NCI-H1436 (cell line): ENCODE results near the gene SAFB.
"Not testable (repeated sequence)": the region's sequence is repeated elsewhere in the genome, so short reads cannot be mapped to it uniquely, and the experiment has no call there.

Source experiments
- DNase-seq: peaks from one replicate; lab custom pipeline; 2025; lab: John Stamatoyannopoulos, UW

The SAFB gene

DNA sequence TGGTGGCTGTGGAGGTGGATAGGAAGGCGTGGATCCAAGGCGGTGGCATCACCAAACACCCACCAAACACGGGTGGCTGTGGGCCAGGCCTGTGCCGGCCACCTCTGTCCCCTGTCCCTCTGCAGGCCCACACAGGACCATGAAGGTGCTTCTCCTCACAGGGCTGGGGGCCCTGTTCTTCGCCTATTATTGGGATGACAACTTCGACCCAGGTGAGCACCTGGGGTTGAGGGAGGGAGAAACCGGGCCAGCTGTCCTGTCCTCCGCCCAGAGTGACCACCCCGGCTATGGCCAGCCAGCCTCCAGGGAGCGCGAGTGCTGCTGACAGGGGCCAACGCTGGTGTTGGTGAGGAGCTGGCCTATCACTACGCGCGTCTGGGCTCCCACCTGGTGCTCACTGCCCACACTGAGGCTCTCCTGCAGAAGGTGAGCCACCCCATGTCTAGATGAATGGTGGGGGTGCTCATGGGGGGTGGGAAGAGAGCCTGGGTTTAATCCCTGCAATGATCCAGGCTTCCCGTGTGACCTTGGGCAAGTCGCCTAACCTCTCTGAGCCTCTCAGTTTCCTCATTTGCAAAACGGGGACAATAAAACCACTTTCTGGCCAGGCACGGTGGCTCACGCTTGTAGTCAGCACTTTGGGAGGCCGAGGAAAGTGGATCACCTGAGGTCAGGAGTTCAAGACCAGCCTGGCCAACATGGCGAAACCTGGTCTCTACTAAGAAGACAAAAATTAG, 62.0 kb downstream of the SAFB start:
- DNase-seq, result no peak

DNA sequence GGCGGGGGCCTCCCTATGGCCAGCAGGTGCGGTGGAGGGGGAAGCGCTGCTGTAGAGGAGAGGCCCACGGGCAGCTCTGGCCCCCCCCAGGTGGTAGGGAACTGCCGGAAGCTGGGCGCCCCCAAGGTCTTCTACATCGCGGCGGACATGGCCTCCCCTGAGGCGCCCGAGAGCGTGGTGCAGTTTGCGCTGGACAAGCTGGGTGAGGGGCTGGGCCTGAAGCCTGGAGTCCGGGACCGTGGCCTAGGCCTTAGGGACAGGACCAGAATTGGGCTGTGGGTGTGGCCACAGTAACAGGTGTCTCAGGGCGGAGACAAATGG, 63.4 kb downstream of the SAFB start:
- no peak for DNase-seq

DNA sequence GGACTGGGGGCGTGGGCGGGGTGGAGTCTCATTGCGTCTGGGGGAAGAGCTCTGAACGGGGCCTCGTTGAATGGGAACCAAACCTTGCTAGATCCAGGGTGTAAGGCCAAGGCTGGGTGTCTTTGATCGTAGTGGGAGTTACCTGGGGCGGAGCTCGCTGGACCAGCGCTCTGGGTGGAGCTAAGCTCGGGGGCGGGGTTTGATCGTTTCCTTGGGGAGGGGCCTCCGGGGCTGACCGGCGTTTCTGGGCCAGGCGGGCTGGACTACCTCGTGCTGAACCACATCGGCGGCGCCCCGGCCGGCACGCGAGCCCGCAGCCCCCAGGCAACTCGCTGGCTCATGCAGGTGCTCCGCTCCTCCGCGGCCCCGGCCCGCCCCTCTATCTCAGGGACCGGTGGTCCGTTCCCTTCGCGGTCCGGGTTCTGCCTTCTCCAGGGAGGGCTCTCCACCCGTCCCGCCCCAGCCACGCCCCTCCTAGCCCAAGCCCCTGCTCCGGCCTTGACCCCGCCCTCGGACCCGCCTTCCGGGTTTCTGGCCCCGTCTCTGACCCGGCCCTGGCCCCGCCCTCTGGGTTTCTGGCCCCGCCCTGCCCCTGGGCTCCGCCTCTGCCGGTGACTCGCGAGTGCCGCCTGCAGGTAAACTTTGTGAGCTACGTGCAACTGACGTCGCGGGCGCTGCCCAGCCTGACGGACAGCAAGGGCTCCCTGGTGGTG, 63.9 kb downstream of the SAFB start:
- DNase-seq, result peak; percentile 89

DNA sequence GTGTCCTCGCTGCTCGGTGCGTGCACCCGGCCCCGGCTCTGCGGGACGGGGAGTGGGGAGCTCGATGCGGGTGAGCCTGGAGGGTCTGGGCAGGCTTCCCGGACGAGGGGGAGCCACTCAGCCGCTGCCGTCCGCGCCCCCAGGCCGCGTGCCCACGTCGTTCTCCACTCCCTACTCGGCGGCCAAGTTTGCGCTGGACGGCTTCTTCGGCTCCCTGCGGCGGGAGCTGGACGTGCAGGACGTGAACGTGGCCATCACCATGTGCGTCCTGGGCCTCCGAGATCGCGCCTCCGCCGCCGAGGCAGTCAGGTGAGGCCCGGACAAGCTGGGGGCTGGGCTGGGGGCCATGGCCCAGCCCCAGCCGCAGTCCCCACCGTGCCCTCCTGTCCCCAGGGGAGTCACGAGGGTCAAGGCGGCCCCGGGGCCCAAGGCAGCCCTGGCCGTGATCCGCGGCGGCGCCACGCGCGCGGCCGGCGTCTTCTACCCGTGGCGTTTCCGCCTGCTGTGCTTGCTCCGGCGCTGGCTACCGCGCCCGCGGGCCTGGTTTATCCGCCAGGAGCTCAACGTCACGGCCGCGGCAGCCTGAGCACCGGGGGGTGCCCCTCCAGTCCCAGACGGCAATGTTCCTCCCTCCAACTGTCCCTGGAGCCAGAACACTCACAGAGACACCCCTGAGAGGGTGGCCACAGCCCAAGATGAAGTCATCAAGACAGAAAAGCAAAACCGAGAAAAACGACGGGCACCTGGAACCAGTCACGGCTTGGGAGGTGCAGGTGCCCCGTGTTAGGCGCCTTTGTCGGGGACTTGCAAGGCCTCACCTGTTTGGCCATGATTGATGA, 64.7 kb downstream of the SAFB start:
- DNase-seq, result no peak

DNA sequence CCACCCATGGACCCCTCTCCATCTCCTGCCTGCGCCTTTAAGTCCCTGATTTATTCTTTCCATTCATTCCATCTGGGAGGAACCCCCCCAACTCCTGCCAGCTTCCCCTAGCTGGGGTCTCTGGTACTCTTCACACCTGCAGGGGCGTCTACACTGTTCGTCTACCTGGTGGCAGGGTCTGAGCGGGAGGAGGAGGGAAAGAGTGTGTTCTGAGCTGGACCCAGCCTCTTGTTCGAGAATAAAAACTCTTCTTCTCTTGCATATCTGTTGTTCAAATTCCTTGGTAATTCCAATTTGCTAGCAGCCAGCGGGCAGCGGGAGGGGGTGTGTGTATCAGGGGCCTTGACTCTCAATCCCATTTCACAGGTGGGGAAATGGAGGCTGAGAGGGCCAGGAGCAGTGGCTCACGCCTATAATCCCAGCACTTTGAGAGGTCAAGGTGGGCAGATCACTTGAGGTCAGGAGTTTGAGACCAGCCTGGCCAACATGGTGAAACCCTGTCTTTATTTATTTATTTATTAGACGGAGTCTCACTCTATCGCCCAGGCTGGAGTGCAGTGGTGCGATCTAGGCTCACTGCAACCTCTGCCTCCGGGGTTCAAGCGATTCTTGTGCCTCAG, 65.5 kb downstream of the SAFB start:
- not testable (repeated sequence) for DNase-seq

DNA sequence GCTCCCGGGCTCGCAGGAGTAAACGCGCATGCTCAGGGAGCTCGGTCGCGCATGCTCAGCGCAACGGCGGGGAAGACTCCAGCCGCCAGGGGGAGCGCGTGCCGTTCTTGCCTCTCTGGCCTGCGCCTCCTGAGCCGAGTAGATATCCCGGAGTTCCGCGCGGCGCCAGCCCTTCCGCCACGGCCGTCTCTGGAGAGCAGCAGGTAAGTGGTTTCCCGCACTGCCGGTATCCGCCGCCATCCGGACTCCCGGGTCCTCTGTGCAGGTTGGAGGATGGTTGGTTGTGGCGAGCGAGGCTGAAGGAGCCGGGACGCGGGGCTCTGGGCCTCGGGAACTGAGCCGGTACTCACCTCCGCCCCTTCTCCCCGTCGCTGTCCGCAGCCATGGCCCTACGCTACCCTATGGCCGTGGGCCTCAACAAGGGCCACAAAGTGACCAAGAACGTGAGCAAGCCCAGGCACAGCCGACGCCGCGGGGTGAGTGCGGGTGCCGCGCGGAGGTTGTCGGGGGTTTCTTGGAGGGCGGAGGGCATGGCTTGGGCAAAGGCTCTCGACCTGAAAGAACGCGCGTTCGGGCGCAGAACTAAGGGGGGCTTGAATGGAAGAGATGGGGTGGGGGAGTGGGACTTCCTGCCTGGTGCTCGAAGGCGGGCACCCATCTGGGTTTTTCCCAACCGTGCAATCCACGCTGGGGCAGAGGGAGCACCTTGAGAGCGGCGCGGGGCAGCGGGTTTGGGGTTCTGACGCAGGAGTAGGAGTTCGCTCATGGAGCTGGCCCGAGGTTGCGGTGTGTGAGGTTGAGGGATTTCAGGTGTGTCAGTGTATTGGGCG, 67.5 kb downstream of the SAFB start, which contains the start of gene RPL36:
Gene RPL36, plus strand, starts transcription at position 171 of the 830 bp plus-strand sequence. Its CDS starts 213 bp downstream, at position 384.
- peak; percentile 94 for DNase-seq

DNA sequence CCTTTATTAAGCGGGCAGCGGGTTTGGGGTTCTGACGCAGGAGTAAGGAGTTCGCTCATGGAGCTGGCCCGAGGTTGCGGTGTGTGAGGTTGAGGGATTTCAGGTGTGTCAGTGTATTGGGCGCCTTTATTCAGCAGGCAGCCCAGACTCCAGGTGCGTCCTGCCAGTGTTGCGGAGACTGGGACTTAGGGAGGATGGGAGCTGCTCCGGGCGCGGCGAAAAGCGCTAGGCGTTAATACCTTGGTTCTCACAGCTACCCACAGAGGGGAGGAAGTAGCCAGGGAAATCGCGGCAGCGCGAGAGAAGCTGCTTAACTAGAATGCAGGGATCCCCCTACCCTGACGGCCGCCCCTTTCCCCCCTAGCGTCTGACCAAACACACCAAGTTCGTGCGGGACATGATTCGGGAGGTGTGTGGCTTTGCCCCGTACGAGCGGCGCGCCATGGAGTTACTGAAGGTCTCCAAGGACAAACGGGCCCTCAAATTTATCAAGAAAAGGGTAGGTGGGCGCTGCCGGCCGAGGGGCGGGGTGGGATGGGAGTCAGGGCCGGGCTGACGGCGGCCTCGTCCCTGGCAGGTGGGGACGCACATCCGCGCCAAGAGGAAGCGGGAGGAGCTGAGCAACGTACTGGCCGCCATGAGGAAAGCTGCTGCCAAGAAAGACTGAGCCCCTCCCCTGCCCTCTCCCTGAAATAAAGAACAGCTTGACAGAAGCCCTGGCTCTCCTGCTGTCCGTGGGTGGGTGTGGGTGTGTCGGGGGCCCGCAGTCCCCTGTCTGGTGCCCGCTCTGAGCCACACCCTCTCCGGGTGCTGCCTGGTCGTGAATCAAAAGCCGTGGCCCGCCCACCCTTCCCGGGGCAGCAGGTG, 68.3 kb downstream of the SAFB start:
- DNase-seq, result peak; percentile 15

DNA sequence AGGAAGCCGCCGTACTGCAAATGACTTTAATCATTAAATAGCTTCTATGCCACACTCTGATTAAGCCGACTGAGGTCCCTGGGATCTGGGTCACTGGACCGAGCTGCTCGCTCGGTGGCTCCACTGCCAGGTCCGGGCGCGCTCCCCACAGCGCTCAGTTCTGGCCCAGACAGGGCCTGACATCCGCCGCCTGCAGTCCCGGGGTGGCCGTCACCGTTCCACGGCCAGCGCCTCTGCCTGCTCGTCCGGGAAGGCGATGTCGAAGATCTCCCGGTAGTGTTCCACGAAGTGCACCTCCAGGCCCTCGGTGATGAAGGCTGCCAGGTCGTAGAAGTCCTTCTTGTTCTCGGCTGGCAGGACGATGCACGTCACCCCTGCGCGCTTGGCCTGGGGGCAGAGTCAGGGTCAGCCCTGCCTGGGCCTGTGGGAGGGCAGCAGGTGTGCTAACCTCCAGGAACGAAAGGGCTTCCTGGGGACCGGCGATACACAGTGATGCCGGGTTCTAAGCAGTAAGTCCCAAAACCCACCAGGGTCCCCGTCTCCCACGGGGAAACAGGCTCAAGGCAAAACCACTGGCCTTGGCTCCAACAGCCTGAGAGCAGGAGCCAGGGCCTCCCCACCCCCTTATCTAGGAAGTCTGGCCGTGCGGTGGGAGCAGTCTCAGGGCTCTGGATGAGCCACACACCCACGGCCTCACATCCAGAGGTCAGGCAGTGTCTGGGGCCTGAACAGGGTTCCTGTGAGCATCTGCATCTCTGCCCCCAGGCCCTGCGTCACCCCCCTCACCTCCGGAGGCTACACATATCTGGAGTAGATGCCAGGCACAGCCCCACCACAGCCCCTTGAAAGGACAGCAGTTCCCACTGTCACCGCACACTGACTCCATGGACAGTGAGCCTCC, 69.2 kb downstream of the SAFB start:
- DNase-seq, result no peak

DNA sequence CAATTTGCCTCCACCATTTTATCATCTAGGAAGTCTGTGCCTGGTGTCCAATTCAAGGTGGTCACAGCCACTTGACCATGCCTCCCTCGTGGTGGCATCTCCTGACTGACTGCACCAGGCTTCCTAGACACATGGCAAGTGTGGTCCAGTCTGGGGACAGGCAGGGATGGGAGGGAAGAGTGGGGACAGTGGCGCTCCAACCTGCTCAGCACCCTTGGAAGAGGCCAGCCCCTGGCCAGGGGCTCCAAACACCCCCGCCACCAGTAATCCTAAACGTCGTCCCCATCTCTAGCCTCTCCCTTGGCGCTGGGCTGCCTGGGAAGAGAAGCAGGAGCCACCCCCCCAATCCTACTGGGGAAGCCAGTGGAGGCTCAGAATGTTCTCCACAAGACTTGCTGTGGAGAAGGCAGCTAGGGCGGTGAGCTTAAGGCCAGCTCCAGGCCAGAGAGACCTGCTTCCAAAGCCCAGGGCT, 69.9 kb downstream of the SAFB start:
- DNase-seq, result no peak

DNA sequence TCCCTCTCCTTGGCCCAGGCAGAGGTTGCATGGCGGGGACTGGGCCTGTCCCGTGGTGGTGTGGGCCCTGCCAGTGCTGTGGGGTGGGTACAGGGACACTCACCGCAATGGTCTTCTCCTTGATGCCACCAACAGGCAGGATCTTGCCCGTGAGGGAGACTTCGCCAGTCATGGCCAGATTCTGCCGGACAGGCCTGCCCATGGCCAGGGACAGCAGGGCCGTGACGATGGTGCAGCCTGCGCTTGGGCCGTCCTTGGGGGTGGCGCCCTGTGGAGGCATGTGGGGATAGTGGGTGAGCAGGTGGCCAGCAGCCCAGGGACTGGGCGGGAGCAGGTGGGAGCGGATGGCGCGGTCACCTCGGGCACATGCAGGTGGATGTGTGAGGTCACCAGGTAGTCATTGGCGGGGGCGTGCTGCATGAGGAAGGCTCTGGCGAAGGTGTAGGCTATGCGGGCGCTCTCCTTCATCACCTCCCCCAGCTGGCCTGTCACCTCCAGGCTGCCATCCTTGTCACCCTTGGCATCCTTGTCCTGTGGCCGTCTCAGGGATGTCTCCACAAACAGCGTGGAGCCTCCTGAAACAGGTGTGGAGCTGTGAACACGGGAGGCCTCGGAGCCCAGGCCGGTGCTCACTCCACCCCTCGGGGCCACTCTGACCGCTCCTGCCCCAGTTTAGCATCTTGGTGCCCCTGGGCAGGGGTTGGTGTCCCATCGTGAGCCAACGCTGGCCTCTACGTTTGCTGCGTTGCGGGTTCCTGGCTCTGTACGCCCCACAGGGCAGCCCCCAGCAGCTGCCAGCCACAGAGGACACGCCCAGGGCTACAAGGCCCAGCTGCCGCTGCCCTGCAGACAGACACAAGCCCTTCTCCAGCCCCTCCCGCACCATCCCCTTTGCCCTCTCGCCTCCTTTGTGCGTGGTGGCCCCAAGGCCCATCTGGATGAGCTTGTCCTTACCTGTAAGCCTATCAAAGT, 70.6 kb downstream of the SAFB start:
- DNase-seq, result no peak

DNA sequence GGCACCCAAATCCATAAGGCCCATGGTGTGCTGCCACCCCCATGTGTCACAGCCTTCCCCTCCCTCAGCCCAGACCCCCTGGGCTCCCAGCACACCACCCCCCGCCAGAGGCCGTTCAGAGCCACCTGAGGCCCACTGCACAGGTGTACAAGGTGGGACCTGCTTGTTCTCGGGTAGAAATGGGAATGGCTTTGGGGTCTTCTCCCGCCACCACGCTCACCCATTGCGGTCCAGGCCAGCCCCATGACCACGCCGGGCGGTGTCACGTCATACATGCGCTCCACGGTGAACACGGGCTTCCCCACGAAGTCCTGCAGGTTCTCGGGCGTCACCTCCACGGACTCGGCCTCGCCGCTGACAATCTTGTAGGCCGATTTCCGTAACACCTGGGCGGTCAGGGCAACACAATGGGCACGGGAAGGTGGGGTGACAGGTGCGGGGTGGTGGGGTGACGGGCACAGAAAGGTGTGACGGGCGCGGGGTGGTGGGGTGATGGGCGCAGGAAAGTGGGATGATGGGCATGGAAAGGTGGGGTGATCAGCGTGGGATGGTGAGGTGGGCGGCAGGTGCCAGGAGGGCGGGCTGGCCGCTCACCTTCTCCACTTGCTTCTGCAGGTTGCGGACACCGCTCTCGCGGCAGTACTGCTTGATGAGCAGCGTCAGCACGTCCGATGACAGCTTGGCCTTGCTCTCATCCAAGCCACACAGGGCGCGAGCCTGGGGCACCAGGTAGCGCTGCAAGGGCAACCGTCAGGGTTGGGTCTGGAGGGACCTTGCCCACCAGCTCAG, 71.5 kb downstream of the SAFB start:
- DNase-seq, result no peak

DNA sequence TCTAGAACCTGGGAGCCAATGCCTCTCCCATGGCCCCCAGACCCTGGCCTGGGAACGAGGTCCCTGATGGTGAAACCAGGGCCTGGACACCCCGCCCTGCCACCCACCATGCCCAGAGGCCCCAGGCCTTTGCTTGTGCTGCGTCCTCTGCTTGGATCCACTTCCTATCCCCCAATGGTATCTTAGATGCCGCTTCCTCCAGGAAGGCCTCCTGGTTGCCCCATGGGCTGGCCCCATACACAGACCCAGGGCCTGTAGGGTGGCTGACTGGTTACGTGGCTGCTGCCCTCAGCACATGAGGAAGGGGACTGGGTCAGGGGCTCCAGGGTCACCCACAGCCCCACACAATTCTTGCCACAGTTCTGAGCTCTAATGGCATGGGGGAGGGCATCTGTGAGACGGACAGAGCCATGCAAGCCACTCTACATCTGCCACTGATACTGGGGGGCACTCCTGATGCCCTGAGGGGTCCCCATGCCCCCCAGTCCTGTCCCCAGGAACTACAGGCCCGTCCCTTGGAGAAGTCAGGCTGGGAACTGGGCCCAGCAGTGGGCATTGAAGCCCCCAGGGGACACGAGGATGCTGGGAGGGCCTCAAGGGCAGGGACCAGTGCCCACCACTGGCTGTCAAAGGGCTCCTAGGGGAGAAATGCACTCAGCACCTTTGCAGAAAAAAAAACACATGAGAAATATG, 72.2 kb downstream of the SAFB start:
- DNase-seq, result no peak

DNA sequence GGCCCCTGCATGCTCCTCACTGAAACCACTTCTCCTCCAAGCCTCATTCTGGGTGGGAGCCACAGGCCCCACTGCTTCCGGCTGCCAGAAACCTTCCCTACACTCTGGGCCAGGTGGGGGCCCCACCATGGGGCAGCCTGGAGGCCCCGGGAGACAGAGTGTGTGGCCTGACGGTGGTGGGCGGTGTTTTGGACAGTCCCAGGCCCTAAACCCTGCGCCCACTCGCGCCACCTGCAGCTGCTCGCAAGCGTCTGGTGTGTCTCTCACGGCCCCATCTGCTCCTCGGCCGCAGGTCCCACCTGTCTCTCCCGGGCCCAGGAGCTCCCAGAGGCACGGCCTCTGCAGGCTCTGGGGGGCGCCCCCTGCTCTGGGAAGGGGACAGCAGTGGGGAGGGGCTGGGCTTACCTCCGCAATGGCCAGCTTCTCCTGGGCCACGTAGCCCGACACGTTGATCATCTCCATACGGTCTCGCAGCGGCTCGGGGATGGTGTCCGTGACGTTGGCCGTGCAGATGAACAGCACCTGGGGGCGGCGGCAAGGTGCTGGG, 72.8 kb downstream of the SAFB start:
- no peak for DNase-seq

DNA sequence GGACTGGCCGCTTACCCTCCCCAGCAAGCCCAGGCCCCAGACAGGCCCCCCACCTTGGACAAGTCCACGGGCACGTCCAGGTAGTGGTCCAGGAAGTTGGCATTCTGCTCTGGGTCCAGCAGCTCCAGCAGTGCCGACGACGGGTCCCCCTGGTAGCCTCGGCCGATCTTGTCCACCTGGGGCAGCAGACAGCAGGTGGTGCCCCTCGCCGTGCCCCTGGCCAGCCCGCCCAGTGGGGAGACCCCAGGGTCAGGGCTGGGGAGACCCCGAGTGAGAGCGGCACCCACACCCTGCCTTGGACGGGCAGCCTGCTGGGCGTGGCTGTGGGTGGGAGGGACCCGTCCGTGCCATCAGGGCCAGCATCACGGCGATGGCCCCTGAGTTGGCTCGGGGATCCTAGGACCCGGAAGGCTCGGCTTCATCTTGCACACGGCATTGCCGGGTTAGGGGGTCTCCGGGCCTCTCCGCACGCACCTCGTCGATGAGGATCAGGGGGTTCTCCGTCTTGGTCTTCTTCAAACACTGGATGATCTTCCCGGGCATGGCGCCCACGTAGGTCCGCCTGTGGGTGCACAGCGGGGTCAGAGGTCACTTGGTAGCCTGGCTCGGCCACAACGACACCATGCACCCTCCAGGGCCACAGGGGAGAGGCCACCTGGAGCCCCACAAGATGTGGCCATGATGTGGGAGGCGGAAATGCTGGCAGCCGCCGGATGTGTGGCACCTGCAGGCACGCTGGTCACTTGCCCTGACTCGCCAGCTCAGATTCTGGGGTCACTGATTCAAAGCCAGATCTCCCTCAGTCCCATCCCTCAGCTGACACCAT, 73.5 kb downstream of the SAFB start:
- no peak for DNase-seq
